ENCODE data around the gene IL25. TPM values are rescaled to one million over a fixed set of nuclear protein-coding genes. Genes with fewer than 3 reads are reported as not detected.

Gene IL25
- total and polyA plus RNA-seq, 2 of the 13 experiments (the other 11 are each of a cell fraction or from before 2014, with no cell fraction given) = not detected

DNA sequence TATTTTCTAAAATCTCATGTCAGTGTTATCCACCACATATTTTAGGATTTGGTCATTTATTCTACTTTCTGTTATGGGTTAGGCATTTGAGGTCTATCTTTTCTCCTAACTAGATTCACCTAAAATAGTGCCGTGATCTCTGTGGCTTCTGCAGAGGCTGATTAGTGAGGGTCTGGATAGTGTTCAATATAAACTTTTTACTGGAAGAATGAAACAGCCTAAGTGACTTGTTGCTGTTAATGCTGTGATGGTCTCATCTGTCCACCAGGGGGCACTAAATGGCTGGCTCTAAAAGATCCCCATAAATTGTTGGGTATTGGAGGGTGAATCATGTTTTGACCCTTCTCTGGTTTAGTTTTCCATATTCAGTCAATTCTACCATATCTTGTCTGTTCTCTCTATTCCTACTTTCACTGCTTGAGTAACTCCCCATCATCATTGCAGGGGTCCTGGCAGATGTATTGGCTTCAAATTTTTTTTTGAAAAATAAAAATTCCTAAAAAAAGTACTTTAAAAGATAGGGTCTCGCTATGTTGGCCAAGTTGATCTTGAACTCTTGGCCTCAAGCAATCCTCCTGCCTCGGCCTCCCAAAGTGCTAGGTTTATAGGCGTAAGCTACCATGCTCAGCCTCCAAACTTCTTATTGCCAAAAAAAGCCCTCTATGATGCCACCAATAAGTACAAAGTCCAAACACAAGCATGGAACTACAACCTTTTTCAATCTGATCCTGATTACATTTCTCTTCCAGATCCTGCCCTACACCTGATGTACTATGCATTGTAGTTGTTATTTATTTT, 44.5 kb upstream of the IL25 start (continued):
- TF ChIP-seq, protein P1, sequence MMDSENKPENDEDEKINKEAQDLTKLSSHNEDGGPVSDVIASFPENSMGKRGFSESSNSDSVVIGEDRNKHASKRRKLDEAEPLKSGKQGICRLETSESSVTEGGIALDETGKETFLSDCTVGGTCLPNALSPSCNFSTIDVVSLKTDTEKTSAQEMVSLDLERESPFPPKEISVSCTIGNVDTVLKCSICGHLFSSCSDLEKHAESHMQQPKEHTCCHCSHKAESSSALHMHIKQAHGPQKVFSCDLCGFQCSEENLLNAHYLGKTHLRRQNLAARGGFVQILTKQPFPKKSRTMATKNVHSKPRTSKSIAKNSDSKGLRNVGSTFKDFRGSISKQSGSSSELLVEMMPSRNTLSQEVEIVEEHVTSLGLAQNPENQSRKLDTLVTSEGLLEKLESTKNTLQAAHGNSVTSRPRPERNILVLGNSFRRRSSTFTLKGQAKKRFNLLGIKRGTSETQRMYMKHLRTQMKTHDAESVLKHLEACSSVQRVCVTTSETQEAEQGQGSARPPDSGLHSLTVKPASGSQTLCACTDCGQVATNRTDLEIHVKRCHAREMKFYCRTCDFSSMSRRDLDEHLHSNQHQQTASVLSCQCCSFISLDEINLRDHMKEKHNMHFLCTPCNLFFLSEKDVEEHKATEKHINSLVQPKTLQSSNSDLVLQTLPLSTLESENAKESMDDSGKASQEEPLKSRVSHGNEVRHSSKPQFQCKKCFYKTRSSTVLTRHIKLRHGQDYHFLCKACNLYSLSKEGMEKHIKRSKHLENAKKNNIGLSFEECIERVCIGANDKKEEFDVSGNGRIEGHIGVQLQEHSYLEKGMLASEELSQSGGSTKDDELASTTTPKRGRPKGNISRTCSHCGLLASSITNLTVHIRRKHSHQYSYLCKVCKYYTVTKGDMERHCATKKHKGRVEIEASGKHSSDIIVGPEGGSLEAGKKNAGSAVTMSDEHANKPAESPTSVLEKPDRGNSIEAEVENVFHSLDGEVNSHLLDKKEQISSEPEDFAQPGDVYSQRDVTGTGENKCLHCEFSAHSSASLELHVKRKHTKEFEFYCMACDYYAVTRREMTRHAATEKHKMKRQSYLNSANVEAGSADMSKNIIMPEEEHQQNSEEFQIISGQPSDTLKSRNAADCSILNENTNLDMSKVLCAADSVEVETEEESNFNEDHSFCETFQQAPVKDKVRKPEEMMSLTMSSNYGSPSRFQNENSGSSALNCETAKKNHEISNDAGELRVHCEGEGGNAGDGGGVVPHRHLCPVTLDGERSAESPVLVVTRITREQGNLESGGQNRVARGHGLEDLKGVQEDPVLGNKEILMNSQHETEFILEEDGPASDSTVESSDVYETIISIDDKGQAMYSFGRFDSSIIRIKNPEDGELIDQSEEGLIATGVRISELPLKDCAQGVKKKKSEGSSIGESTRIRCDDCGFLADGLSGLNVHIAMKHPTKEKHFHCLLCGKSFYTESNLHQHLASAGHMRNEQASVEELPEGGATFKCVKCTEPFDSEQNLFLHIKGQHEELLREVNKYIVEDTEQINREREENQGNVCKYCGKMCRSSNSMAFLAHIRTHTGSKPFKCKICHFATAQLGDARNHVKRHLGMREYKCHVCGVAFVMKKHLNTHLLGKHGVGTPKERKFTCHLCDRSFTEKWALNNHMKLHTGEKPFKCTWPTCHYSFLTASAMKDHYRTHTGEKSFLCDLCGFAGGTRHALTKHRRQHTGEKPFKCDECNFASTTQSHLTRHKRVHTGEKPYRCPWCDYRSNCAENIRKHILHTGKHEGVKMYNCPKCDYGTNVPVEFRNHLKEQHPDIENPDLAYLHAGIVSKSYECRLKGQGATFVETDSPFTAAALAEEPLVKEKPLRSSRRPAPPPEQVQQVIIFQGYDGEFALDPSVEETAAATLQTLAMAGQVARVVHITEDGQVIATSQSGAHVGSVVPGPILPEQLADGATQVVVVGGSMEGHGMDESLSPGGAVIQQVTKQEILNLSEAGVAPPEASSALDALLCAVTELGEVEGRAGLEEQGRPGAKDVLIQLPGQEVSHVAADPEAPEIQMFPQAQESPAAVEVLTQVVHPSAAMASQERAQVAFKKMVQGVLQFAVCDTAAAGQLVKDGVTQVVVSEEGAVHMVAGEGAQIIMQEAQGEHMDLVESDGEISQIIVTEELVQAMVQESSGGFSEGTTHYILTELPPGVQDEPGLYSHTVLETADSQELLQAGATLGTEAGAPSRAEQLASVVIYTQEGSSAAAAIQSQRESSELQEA (CRISPR knock-in tag; IDR thresholded peaks at IDR 0.05; ENCODE audit: not compliant biosample characterization) = no peak
- TF ChIP-seq MBD4 (IDR thresholded peaks at IDR 0.05; ENCODE audit: borderline replicate concordance, low read length) = no peak
- TF ChIP-seq KLF13 (CRISPR knock-in tag; IDR thresholded peaks at IDR 0.05) = no peak
- TF ChIP-seq HDAC2 (CRISPR knock-in tag; IDR thresholded peaks at IDR 0.05) = no peak
- TF ChIP-seq PPARG (CRISPR knock-in tag; conservative IDR thresholded peaks at IDR 0.05) = 0 out of 2 replicates have a peak, but pooled peaks have one; percentile 60
- no peak for TF ChIP-seq ZNF746 (CRISPR knock-in tag; IDR thresholded peaks at IDR 0.05)
- no peak for TF ChIP-seq GATA4 (IDR thresholded peaks at IDR 0.05; ENCODE audit: borderline replicate concordance, low read depth)
- TF ChIP-seq ADNP (CRISPR knock-in tag; IDR thresholded peaks at IDR 0.05) = no peak
- no peak for TF ChIP-seq KDM1A (CRISPR knock-in tag; IDR thresholded peaks at IDR 0.05)
- TF ChIP-seq ZFP82 (CRISPR knock-in tag; IDR thresholded peaks at IDR 0.05; ENCODE audit: borderline replicate concordance) = no peak
- no peak for TF ChIP-seq SMAD9 (CRISPR knock-in tag; IDR thresholded peaks at IDR 0.05)
- TF ChIP-seq MXD4 (CRISPR knock-in tag; IDR thresholded peaks at IDR 0.05) = peak; percentile 52; the same call in 1 of the 2 replicates
- TF ChIP-seq, protein P2, sequence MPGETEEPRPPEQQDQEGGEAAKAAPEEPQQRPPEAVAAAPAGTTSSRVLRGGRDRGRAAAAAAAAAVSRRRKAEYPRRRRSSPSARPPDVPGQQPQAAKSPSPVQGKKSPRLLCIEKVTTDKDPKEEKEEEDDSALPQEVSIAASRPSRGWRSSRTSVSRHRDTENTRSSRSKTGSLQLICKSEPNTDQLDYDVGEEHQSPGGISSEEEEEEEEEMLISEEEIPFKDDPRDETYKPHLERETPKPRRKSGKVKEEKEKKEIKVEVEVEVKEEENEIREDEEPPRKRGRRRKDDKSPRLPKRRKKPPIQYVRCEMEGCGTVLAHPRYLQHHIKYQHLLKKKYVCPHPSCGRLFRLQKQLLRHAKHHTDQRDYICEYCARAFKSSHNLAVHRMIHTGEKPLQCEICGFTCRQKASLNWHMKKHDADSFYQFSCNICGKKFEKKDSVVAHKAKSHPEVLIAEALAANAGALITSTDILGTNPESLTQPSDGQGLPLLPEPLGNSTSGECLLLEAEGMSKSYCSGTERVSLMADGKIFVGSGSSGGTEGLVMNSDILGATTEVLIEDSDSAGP (CRISPR knock-in tag; IDR thresholded peaks at IDR 0.05; ENCODE audit: borderline replicate concordance) = no peak
- TF ChIP-seq HDAC1 (CRISPR knock-in tag; IDR thresholded peaks at IDR 0.05) = no peak
- no peak for TF ChIP-seq MLLT10 (CRISPR knock-in tag; IDR thresholded peaks at IDR 0.05)
- TF ChIP-seq, protein P3, sequence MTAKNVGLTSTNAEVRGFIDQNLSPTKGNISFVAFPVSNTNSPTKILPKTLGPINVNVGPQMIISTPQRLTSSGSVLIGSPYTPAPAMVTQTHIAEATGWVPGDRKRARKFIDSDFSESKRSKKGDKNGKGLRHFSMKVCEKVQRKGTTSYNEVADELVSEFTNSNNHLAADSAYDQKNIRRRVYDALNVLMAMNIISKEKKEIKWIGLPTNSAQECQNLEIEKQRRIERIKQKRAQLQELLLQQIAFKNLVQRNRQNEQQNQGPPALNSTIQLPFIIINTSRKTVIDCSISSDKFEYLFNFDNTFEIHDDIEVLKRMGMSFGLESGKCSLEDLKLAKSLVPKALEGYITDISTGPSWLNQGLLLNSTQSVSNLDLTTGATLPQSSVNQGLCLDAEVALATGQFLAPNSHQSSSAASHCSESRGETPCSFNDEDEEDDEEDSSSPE (CRISPR knock-in tag; IDR thresholded peaks at IDR 0.05) = no peak
- TF ChIP-seq ZSCAN25 (CRISPR knock-in tag; IDR thresholded peaks at IDR 0.05) = peak; percentile 68; the same call in 1 of the 2 replicates
- TF ChIP-seq DMAP1 (CRISPR knock-in tag; IDR thresholded peaks at IDR 0.05) = no peak
- no peak for TF ChIP-seq BRD4 (CRISPR knock-in tag; IDR thresholded peaks at IDR 0.05)
- no peak for TF ChIP-seq ZBTB7A (CRISPR knock-in tag; IDR thresholded peaks at IDR 0.05)
- no peak for TF ChIP-seq ZNF451 (CRISPR knock-in tag; IDR thresholded peaks at IDR 0.05)

All from HepG2 (cell line).